Progenitor cell of endocrine pancreas (in vitro differentiated cells): Measurements from ENCODE around the gene KCNQ1. TPM values are rescaled to one million over a fixed set of nuclear protein-coding genes. Genes with fewer than 3 reads are reported as not detected.

Experiments used
- DNase-seq: peaks from one replicate; pipeline ENCODE4 v3.0.0; 2021; ENCODE audit warnings: low spot score; ENCODE audit not compliant: unreplicated experiment
- H3K27ac Mint-ChIP-seq: 2 replicates; pipeline ENCODE4 v1.8.0; 2021; ENCODE audit warnings: mild to moderate bottlenecking, moderate library complexity, mixed read lengths
- H3K27me3 Mint-ChIP-seq: 2 replicates; pipeline ENCODE4 v1.8.0; 2021; ENCODE audit warnings: mixed read lengths
- H3K36me3 Mint-ChIP-seq: 2 replicates; pipeline ENCODE4 v1.8.0; 2022; ENCODE audit warnings: mixed read lengths; ENCODE audit not compliant: insufficient read depth
- H3K4me1 Mint-ChIP-seq: 2 replicates; pipeline ENCODE4 v1.8.0; 2021; ENCODE audit warnings: low read depth, mixed read lengths
- H3K4me3 Mint-ChIP-seq: 2 replicates; pipeline ENCODE4 v1.8.0; 2021; ENCODE audit warnings: low read depth, mild to moderate bottlenecking, moderate library complexity, mixed read lengths
- H3K9me3 Mint-ChIP-seq: 2 replicates; pipeline ENCODE4 v1.8.0; 2021; ENCODE audit warnings: low read depth, mixed read lengths
- CTCF ChIP-seq: fragments of 200-600 bp; sonication (generic); IDR thresholded peaks from one replicate; pipeline ENCODE4 v1.5.0; 2021; ENCODE audit warnings: antibody characterized with exemption, mild to moderate bottlenecking; ENCODE audit not compliant: unreplicated experiment
- total RNA-seq: library from RNA; stranded (reverse); gene quantifications from 2 replicates; pipeline ENCODE4 v1.2.1, GENCODE V29; 2021

The KCNQ1 gene
- total RNA-seq, 1 donor from 2014 or later: 3.3 TPM

GRCh38 chr11:2447253-2447950 lies 2.6 kb downstream of the KCNQ1 start:
- no peaks in the 10 kb centered on the region for H3K36me3 Mint-ChIP-seq

GRCh38 chr11:2447951-2448650 lies 3.3 kb downstream of the KCNQ1 start:
- H3K27ac Mint-ChIP-seq: no peak overlapping the region
- no peak overlapping the region for H3K4me3 Mint-ChIP-seq
- no peaks in the 10 kb centered on the region for H3K36me3 Mint-ChIP-seq
- peaks cover 62% of the 10 kb centered on the region for H3K27me3 Mint-ChIP-seq
- TF ChIP-seq CTCF: no peak
- H3K4me1 Mint-ChIP-seq: peaks cover 2% of the 10 kb centered on the region
- no peaks in the 10 kb centered on the region for H3K9me3 Mint-ChIP-seq
- DNase-seq: no peak

More at GRCh38 chr11:2447253-2447950, 2.6 kb downstream of the KCNQ1 start:
- DNase-seq: no peak
- Mint-ChIP-seq H3K4me1 (peaks cover 2% of the 10 kb centered on the region), H3K9me3 (no peaks in the 10 kb centered on the region), H3K4me3 (no peak overlapping the region), H3K27ac (no peak overlapping the region), H3K27me3 (peaks cover 62% of the 10 kb centered on the region)
- TF ChIP-seq CTCF: no peak

GRCh38 chr11:2448661-2449547 lies 4.1 kb downstream of the KCNQ1 start:
- DNase-seq: no peak
- TF ChIP-seq CTCF: no peak
- H3K36me3 Mint-ChIP-seq: no peaks in the 10 kb centered on the region
- no peak overlapping the region for H3K4me3 Mint-ChIP-seq
- H3K27me3 Mint-ChIP-seq: peaks cover 62% of the 10 kb centered on the region
- H3K9me3 Mint-ChIP-seq: no peaks in the 10 kb centered on the region
- peaks cover 2% of the 10 kb centered on the region for H3K4me1 Mint-ChIP-seq
- no peak overlapping the region for H3K27ac Mint-ChIP-seq

GRCh38 chr11:2449548-2450320 lies 4.9 kb downstream of the KCNQ1 start:
- TF ChIP-seq CTCF: no peak
- Mint-ChIP-seq H3K9me3 (no peaks in the 10 kb centered on the region), H3K27me3 (peaks cover 67% of the 10 kb centered on the region), H3K4me3 (no peak overlapping the region), H3K4me1 (peaks cover 2% of the 10 kb centered on the region), H3K36me3 (no peaks in the 10 kb centered on the region), H3K27ac (no peak overlapping the region)
- DNase-seq: no peak
